ENCODE results near the gene CREBRF. TPM values are rescaled to one million over a fixed set of nuclear protein-coding genes. Genes with fewer than 3 reads are reported as not detected.

CREBRF gene
- total RNA-seq, 1 donor from 2014 or later = 34.4 TPM

GRCh38 chr5:173138707-173139106 is 82.6 kb downstream of the CREBRF start:
- Histone ChIP-seq H3K4me1 (no peaks in the 10 kb centered on the region), H3K27me3 (no peaks in the 10 kb centered on the region), H3K9me3 (no peaks in the 10 kb centered on the region), H3K4me3 (no peak overlapping the region), H3K36me3 (peaks cover 0 to 18% of the 10 kb centered on the region in 2 donors), H3K27ac (no peak overlapping the region)
- intact Hi-C loops (cut with DNase I) = no loop called here
- TF ChIP-seq CTCF (IDR thresholded peaks at IDR 0.05) (no peak), POLR2A (IDR thresholded peaks at IDR 0.05) (no peak), POLR2AphosphoS5 (IDR thresholded peaks at IDR 0.05; ENCODE audit: insufficient read depth in 1 of 2, low read depth in 1 of 2) (no peak)
- DNase-seq (ENCODE audit: extremely low spot score in 2 of 2) = no peak

GRCh38 chr5:173139631-173140030 is 83.5 kb downstream of the CREBRF start:
- H3K36me3 ChIP-seq = peaks cover 0 to 9% of the 10 kb centered on the region in 2 donors
- intact Hi-C loops (cut with DNase I) = loop anchor here (10.0 kb wide), 2 partner anchors 155 to 425 kb away; partner anchors contain the start of gene ATP6V0E1
- no peaks in the 10 kb centered on the region for H3K27me3 ChIP-seq
- no peaks in the 10 kb centered on the region for H3K4me1 ChIP-seq
- no peak for DNase-seq (ENCODE audit: extremely low spot score in 2 of 2)
- no peak overlapping the region for H3K27ac ChIP-seq
- H3K4me3 ChIP-seq = no peak overlapping the region
- no peaks in the 10 kb centered on the region for H3K9me3 ChIP-seq
- TF ChIP-seq CTCF (IDR thresholded peaks at IDR 0.05) (no peak), POLR2A (IDR thresholded peaks at IDR 0.05) (no peak), POLR2AphosphoS5 (IDR thresholded peaks at IDR 0.05; ENCODE audit: insufficient read depth in 1 of 2, low read depth in 1 of 2) (no peak)

GRCh38 chr5:173140769-173141168 is 84.6 kb downstream of the CREBRF start:
- H3K27me3 ChIP-seq = no peaks in the 10 kb centered on the region
- intact Hi-C loops (cut with DNase I) = loop anchor here (10.0 kb wide), 2 partner anchors 156 to 426 kb away; partner anchors contain the start of gene ATP6V0E1
- no peak for DNase-seq (ENCODE audit: extremely low spot score in 2 of 2)
- H3K27ac ChIP-seq = no peak overlapping the region
- H3K4me3 ChIP-seq = no peak overlapping the region
- peaks cover 0 to 7% of the 10 kb centered on the region in 2 donors for H3K36me3 ChIP-seq
- peaks cover 9% of the 10 kb centered on the region for H3K4me1 ChIP-seq
- TF ChIP-seq POLR2A (IDR thresholded peaks at IDR 0.05) (no peak), CTCF (IDR thresholded peaks at IDR 0.05) (no peak), POLR2AphosphoS5 (IDR thresholded peaks at IDR 0.05; ENCODE audit: insufficient read depth in 1 of 2, low read depth in 1 of 2) (no peak)
- H3K9me3 ChIP-seq = no peaks in the 10 kb centered on the region

GRCh38 chr5:173143567-173143966 is 87.4 kb downstream of the CREBRF start:
- H3K27ac ChIP-seq = no peak overlapping the region
- no peaks in the 10 kb centered on the region for H3K27me3 ChIP-seq
- TF ChIP-seq CTCF (IDR thresholded peaks at IDR 0.05) (no peak), POLR2AphosphoS5 (IDR thresholded peaks at IDR 0.05; ENCODE audit: insufficient read depth in 1 of 2, low read depth in 1 of 2) (no peak), POLR2A (IDR thresholded peaks at IDR 0.05) (no peak)
- H3K36me3 ChIP-seq = peaks cover 0 to under 1% of the 10 kb centered on the region in 2 donors
- H3K9me3 ChIP-seq = no peaks in the 10 kb centered on the region
- no peak overlapping the region for H3K4me3 ChIP-seq
- peaks cover 9% of the 10 kb centered on the region for H3K4me1 ChIP-seq
- intact Hi-C loops (cut with DNase I) = loop anchor here (10.0 kb wide), 2 partner anchors 159 to 429 kb away; partner anchors contain the start of gene ATP6V0E1
- DNase-seq (ENCODE audit: extremely low spot score in 2 of 2) = no peak

Measured in vagina (tissue), 2 donors.